ENCODE results near the gene STAP1.
"Not testable (repeated sequence)": the region's sequence is repeated elsewhere in the genome, so short reads cannot be mapped to it uniquely, and the experiment has no call there.

The STAP1 gene
- 2.0 to 3.8 reads per million in 2 experiments for total RNA-seq

- no peak for DNase-seq (ENCODE audit: low read depth)
Measured at GRCh38 chr4:67558493-67558892, at the start of gene STAP1. Gene STAP1, plus strand, starts transcription at chr4:67558727. Its CDS starts 83 bp downstream, at chr4:67558810.

GRCh38 chr4:67512501-67512900 is 46.0 kb upstream of the STAP1 start:
- DNase-seq (ENCODE audit: low read depth) = no peak

DNA sequence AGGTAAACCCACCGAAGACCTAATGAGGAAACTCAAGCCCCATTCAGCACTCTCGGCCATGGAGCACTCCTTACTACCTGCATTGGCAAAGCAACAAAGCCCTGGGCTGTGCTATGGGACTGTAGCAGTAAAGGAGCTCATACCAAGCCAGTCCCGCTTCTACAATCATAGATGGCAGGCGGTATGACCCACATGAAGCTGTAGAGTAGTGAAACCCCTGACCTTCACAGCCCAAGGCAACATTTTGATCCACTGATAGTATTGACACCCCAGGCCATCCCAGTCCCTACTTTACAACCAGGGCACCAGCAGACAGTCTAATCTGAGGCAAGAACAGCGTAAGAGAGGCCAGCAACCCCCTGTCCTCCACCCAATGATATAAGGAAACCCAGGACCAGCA is 38.4 kb upstream of the STAP1 start:
- DNase-seq (ENCODE audit: low read depth) = no peak

DNA sequence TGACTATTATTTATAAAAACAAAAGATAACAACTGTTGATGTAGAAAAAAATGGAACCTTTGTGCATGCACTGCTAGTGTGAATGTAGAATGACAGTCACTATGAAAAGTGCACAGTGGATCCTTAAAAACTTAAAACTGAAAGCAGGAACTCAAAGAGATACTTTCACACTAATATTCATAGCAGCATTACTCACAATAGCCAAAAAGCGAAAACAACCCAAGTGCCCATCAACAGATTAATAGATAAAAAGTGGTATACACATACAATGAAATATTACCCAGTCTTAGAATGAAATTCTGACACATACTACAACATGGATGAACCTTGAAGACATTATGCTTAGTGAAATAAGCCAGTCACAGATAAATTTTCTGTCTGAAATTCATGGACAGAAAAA is 37.0 kb upstream of the STAP1 start:
- DNase-seq (ENCODE audit: low read depth) = no peak

DNA sequence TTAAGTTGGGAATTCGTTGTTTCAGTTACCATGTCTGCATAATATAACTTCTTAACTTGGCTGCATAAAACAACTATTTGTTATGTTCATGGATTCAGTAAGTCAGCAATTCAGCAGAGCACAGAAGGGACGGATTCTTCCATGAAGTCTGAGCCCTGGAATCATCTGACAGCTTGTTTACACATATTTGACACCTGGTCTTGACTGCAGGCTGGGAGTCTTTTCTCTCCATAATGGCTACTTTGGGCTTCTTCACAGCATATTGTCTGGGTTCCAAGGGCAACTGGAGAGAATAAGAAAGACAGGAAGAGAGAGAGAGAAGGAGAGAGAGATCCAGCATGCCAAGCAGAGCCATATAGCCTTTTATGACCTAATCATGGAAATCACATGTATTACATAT is 36.3 kb upstream of the STAP1 start:
- DNase-seq (ENCODE audit: low read depth) = no peak

DNA sequence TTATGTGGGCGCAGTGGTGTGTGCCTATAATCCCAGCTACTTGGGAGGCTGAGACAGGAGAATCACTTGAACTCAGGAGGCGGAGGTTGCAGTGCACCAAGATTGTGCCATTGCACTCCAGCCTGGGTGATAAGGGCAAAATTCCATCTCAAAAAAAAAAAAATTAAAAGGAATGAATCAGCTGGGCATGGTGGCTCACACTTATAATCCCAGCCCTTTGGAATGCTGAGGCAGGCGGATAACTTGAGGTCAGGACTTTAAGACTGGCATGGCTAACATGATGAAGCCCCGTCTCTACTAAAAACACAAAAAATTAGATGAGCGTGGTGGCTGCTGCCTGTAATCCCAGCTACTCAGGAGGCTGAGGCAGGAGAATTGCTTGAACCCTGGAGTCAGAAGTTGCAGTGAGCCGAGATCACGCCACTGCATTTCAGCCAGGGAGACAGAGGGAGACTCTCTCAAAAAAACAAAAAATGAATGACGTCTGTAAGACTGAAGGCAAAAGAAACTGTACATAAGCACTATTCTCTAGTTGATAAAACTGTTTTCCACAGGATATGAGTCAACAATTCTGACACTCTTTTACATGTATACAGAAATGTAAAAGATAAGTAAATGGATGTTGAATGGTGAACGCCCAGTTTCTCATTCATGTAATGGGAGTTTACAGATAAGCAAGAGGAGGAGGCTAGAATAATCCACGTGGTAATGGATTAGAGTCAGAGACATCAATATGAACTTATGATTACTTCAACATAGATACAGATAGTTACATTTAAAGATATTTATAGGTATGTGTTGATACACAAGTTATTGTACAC is 35.5 kb upstream of the STAP1 start:
- no peak for DNase-seq (ENCODE audit: low read depth)

- DNase-seq (ENCODE audit: low read depth) = not testable (repeated sequence)
Measured at GRCh38 chr4:67524140-67524539, 34.4 kb upstream of the STAP1 start.

DNA sequence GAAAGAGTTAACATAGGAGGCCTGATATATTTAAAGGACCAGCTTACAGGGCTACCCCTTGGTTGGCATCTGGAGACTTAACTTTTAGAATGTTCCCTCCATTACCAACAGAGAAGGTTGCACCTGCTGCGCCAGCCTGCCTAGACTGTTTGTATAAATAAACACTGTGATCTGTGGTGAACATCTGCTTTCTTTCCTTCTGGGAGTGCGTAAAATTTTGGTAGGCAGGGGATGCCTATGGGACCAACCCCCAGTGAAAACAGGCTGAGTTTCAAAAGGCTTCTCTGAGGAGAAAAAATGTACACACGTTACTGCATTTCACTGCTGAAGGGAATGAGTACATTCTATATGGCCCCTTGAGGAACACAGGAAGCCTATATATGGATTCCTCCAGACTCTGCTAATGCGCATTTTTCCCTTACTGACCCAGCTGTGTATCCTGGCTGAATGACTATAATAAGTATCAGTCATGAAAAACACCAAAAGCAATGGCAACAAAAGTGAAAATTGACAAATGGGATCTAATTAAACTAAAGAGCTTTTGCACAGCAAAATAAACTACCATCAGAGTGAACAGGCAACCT is 27.1 kb upstream of the STAP1 start:
- DNase-seq (ENCODE audit: low read depth) = no peak

GRCh38 chr4:67532397-67532796 is 26.1 kb upstream of the STAP1 start:
- DNase-seq (ENCODE audit: low read depth) = not testable (repeated sequence)

- DNase-seq (ENCODE audit: low read depth) = no peak
Measured at GRCh38 chr4:67533112-67533511, 25.4 kb upstream of the STAP1 start.

- DNase-seq (ENCODE audit: low read depth) = no peak
Measured at GRCh38 chr4:67535280-67535840, 23.2 kb upstream of the STAP1 start.

DNA sequence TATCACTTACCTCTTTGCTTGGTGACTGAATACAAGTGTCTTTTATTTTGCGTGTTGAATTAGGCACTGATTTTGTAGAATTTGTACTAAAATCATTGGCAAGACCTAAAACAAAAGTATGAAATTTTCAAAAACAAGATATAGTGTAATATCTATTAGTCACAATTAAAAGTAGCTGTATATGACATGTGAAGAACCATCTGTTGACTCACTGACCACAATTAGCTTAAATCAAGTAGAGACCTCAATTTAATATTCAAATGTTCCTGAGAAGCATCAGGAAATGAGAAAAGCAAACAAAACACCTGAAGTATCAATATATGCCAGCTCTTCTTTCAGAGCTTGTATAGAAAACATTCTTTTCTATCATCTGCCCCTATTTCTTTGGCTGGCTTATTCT is 18.7 kb upstream of the STAP1 start:
- DNase-seq (ENCODE audit: low read depth) = no peak

GRCh38 chr4:67542076-67542475 is 16.5 kb upstream of the STAP1 start:
- DNase-seq (ENCODE audit: low read depth) = no peak

- peak; percentile 80 for DNase-seq (ENCODE audit: low read depth)
Measured at GRCh38 chr4:67545199-67546003, 13.1 kb upstream of the STAP1 start, which contains the start of gene CENPC. Gene CENPC, minus strand, starts transcription at chr4:67545503. Its CDS starts 148 bp downstream, at chr4:67545355.

- DNase-seq (ENCODE audit: low read depth) = no peak
Measured at GRCh38 chr4:67546004-67546356, 12.5 kb upstream of the STAP1 start.

- no peak for DNase-seq (ENCODE audit: low read depth)
Measured at GRCh38 chr4:67546971-67547370, 11.6 kb upstream of the STAP1 start.

GRCh38 chr4:67549123-67549522 is 9.4 kb upstream of the STAP1 start:
- DNase-seq (ENCODE audit: low read depth) = no peak

- DNase-seq (ENCODE audit: low read depth) = no peak
Measured at GRCh38 chr4:67550451-67550850, 8.1 kb upstream of the STAP1 start.

DNA sequence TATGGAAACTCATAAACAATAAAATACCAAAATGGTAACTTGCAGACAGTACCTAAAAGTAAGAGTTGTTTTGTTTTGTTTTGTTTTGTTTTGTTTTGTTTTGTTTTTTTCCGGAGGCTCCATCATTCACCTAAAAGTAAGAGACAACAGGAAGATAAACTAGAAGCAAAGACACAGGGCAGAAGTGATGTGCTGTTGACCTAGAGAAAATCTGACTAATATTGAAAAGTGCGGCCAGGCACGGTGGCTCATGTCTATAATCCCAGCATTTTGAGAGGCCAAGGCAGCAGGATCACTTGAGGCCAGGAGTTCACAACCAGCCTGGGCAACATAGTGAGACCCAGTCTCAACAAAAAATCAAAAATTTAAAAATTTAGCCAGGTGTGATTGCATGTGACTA is 7.7 kb upstream of the STAP1 start:
- DNase-seq (ENCODE audit: low read depth) = no peak

DNA sequence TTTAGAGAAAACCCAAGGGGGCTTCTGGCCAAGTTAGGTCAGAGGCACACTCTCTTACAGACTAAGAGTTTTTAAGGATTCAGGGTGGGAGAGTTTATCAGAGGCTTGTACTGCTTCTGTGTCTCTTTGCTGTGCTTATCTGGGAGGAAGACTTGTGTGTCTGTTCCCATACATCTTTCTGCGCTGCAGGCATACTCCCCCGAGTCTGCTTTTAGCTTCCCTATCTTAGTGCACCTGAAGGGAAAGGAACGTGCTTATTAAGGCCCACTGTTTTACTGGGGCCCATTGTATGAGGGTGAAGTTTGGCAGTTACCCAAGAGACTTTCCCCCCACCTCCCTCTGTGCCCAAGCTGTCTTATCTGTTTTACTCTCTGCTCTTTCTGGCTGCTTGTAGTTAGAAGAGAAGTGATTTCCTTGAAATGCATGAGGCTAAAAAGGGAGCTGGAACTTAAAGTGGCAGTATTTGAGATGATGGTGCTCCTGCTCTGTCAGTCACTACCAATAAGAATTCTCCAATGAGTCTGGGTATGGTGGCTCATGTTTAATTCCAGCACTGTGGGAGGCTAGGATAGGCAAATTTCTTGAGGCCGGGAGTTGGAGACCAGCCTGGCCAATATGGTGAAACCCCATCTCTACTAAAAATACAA is 6.3 kb upstream of the STAP1 start:
- DNase-seq (ENCODE audit: low read depth) = not testable (repeated sequence)

DNA sequence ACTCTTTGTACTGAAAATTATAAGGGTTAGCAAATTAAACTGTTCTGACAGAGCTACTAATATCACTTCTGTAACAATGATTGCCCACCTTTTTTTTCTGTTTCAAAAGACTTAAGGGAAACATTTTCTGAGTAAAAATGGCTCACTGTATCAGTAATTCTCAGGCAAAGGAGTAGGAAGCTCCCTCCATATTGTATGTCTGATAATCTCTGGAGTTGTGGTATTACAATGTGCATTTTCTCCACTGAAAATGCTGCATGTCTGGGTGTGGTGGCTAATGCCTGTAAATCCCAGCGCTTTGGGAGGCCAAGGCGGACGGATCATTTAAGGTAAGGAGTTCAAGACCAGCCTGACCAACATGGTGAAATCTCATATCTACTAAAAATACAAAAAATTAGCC is 4.4 kb upstream of the STAP1 start:
- no peak for DNase-seq (ENCODE audit: low read depth)

- DNase-seq (ENCODE audit: low read depth) = no peak
Measured at GRCh38 chr4:67555447-67555846, 3.1 kb upstream of the STAP1 start.

All from T follicular helper cell (primary cell).